Fibroblast of mammary gland (primary cell): ENCODE data around the gene NDUFV2.

Experiments used
- DNase-seq: peaks from one replicate; pipeline ENCODE4 v3.0.0-alpha.2; 2010; ENCODE audit warnings: low read depth
- H3K4me3 ChIP-seq: 2 replicates; pipeline ENCODE4 v1.5.1; 2011; ENCODE audit warnings: low read depth, mild to moderate bottlenecking, low read length, moderate library complexity; ENCODE audit not compliant: control insufficient read depth
- CTCF ChIP-seq: conservative IDR thresholded peaks from 2 replicates; pipeline ENCODE4 v1.5.1; 2011; ENCODE audit warnings: low read depth, low read length, inconsistent platforms; ENCODE audit not compliant: control insufficient read depth, insufficient read depth

NDUFV2 gene

GRCh38 chr18:9102508-9103375 lies at the start of gene NDUFV2:
TSS of gene NDUFV2 (plus strand) at chr18:9102699. CDS start at chr18:9102744, 45 bp downstream.
- peak; percentile 91 for DNase-seq
- H3K4me3 ChIP-seq, result peak within 1 kb of the TSS; percentile 85
- TF ChIP-seq CTCF, result no peak

DNA sequence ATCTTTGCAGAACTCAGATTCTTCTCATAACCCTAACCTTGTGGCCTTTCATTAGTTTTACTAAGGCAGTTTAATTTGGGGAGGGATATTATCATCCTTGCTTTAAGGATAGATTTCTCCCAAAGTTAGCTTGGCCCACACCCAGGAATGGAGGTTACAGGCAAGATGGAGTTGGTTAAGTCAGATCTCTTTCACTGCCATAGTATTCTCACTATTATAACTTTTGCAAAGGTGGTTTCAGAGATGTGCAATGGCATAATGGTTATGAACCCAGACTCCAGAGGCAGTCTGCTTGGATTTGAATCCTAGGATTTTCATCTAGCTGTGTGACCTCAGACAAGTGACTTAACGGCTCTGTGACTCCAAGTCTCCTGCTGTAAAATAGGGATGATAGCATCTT lies 48.7 kb upstream of the NDUFV2 start:
- TF ChIP-seq CTCF, result no peak
- DNase-seq, result no peak
- H3K4me3 ChIP-seq, result no peak overlapping the region

GRCh38 chr18:9055185-9055584 lies 47.3 kb upstream of the NDUFV2 start:
- DNase-seq, result peak; percentile 95
- no peak overlapping the region for H3K4me3 ChIP-seq
- TF ChIP-seq CTCF, result peak; percentile 35

DNA sequence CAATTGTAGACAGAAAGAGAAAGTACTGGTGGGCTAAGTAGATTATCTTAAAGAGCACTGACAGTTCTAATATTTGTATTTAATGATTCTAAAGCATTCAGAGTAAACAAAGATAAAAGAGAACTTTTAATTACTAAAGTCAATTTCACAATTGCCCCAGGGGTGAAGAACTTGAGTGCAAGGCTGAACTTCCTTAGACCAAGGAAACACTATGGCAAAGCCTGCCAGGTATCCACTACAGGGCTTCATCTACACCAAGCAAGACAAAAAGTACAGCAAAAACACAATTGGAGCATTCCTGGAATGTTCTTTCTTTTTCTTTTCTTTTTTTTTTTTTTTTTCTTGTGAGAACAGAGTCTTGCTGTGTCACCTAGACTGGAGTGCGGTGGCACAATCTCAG lies 46.9 kb upstream of the NDUFV2 start:
- DNase-seq, result no peak
- TF ChIP-seq CTCF, result no peak
- H3K4me3 ChIP-seq, result no peak overlapping the region

DNA sequence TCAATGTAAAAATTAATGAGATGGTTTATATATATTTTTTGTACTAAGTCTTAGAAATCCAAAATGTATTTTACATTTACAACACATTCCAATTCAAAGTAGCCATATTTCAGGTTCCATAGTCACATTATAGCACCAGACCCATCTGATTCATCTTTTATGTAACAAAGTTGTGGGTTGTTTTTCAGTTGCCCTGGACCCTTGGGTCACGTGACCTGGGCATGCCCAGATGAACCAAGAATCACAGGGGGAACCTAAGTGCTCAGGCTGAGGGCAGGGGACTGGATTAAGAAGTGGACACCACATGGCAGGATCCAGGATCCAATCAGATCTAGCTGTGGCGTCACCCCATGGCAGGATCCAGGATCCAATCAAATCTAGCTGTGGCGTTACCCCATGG lies 44.9 kb upstream of the NDUFV2 start:
- H3K4me3 ChIP-seq, result no peak overlapping the region
- TF ChIP-seq CTCF, result no peak
- no peak for DNase-seq

- no peak for DNase-seq
- TF ChIP-seq CTCF, result no peak
- no peak overlapping the region for H3K4me3 ChIP-seq
Observed at GRCh38 chr18:9058406-9058805, 44.1 kb upstream of the NDUFV2 start.
